ENCODE results near the gene DVL2. TPM values are rescaled to one million over a fixed set of nuclear protein-coding genes. Genes with fewer than 3 reads are reported as not detected.

DVL2 gene
- total RNA-seq, 4 donors from 2014 or later = 35.9 to 182 (median 69.2) TPM

DNA sequence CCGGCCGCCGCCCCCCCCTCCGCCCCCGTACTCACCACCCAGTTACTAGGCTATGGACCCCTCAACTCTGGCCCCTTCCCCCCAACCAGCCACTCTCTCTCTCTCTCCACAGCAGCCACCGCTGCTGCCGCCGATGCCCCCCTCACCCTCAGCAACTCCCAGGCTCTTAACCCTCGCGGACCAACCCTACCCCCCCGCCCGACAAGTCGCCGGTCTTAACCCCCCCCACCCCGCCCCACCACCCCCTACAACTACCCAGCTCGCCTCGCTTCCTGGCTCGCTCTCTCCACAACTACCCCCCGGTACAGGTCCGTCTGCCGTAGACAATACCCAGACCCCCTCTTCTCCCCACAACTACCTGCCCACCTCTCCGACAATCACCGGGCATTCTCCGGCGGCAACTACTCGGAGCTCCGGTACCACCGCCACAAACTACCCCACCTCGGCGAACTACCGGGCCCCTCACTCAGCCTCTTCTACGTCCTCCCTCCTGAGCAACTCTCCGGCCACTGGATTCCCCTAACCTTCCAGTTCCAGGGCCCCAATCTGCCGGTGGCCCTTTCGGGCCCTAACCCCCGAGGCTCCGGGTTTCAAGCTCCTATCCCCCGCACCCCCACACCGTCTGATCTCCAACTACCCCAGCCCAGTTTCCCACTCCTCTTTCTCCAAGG, 4.2 kb upstream of the DVL2 start:
- H3K27ac ChIP-seq = peak overlapping the region; percentile 96 to 98 (median 96)
- no peak for DNase-seq
- peaks cover 0 to 9% (median 4%) of the 10 kb centered on the region in 4 donors for H3K36me3 ChIP-seq
- intact Hi-C loops (cut with DNase I; ENCODE audit: low total_unique reads) (no loop called here), in situ Hi-C loops (cut with MboI; ENCODE audit: low pct_ligation_motif_present in 1 of 4, low pct_unique_long_range_greater_than_20kb in 1 of 4, low sequenced_read_pairs in 3 of 4) (loop anchor here in 1 of 4 donors (25.0 kb wide), 1 partner anchor 899 kb away; no protein-coding TSS in a partner anchor)
- H3K4me3 ChIP-seq = peak overlapping the region; percentile 81 to 90 (median 86)
- H3K27me3 ChIP-seq = no peaks in the 10 kb centered on the region
- TF ChIP-seq CTCF (IDR thresholded peaks at IDR 0.05) (no peak), POLR2AphosphoS5 (IDR thresholded peaks at IDR 0.05) (no peak), EP300 (IDR thresholded peaks at IDR 0.05; ENCODE audit: low read depth) (no peak)
- H3K4me1 ChIP-seq = peaks cover 30 to 57% (median 44%) of the 10 kb centered on the region in 4 donors
- WGBS, 2 donors (ENCODE audit: low coverage in 1 of 2) = 0 to 2% methylated on average over 1 to 37 of the region's 39 CpGs
- no peaks in the 10 kb centered on the region for H3K9me3 ChIP-seq

DNA sequence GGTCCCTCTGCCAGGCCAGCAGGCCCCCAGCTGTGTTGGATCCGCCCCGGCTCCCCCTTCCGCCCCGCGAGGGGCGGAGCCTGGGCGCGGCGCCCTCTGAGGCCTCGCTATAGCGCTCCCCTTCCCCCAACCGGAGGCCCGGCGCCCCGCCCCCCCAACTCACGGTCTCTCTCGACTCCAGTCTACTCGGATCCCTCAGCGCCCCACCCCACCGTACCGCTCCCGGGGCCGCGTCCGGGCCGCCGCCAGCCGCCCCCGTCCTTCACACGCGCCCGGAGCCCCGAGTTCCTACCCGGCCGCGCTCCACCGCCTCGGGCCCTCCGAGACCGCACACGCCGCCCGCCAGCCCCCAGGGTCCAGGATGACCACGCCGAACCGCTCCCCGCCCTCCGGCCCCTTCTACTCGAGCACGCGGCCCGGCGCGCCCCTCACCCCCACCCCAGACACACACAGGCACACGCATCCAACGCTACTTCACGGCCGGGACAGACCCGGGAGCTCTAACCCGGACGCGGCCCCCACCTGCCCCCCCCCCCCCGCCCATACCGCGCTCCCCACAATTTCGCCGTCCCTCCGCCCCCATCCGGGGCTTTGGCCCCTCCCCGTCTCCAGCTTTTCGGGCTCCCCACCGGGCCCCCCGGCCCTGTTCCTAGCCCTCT, 3.6 kb upstream of the DVL2 start:
- WGBS, 2 donors (ENCODE audit: low coverage in 1 of 2) = 1% methylated on average over 49 of the region's 73 CpGs; no CpG with 5 or more reads in 1 of the 2 donors
- TF ChIP-seq POLR2A (IDR thresholded peaks at IDR 0.05) (peak; percentile 47), POLR2AphosphoS5 (IDR thresholded peaks at IDR 0.05) (peak in 1 of 3 donors; percentile 11), CTCF (IDR thresholded peaks at IDR 0.05) (no peak)
- intact Hi-C loops (cut with DNase I; ENCODE audit: low total_unique reads) = no loop called here
- Histone ChIP-seq H3K4me3 (peak overlapping the region; percentile 81 to 90 (median 86)), H3K27ac (peak overlapping the region; percentile 96 to 98 (median 96)), H3K36me3 (peaks cover 0 to 9% (median 4%) of the 10 kb centered on the region in 4 donors), H3K4me1 (peaks cover 31 to 59% (median 46%) of the 10 kb centered on the region in 4 donors), H3K9me3 (no peaks in the 10 kb centered on the region), H3K27me3 (no peaks in the 10 kb centered on the region)
- in situ Hi-C loops (cut with MboI; ENCODE audit: low pct_ligation_motif_present in 1 of 4, low pct_unique_long_range_greater_than_20kb in 1 of 4, low sequenced_read_pairs in 3 of 4) = loop anchor here in 1 of 4 donors (25.0 kb wide), 1 partner anchor 899 kb away; no protein-coding TSS in a partner anchor
- peak; percentile 91 for DNase-seq

GRCh38 chr17:7237266-7237760, 3.0 kb upstream of the DVL2 start:
- no peak for TF ChIP-seq CTCF (IDR thresholded peaks at IDR 0.05)
- TF ChIP-seq POLR2A (IDR thresholded peaks at IDR 0.05) = no peak
- TF ChIP-seq POLR2AphosphoS5 (IDR thresholded peaks at IDR 0.05) = no peak
- TF ChIP-seq EP300 (IDR thresholded peaks at IDR 0.05; ENCODE audit: low read depth) = no peak
- H3K27ac ChIP-seq = peak overlapping the region; percentile 96 to 98 (median 96)
- 13 to 25% methylated on average over 2 to 6 of the region's 6 CpGs for WGBS, 2 donors (ENCODE audit: low coverage in 1 of 2)
- H3K36me3 ChIP-seq = peaks cover 0 to 9% (median 4%) of the 10 kb centered on the region in 4 donors
- peak overlapping the region; percentile 81 to 90 (median 86) for H3K4me3 ChIP-seq
- peaks cover 36 to 65% (median 51%) of the 10 kb centered on the region in 4 donors for H3K4me1 ChIP-seq
- H3K27me3 ChIP-seq = no peaks in the 10 kb centered on the region
- no peak for DNase-seq
- no peaks in the 10 kb centered on the region for H3K9me3 ChIP-seq
- intact Hi-C loops (cut with DNase I; ENCODE audit: low total_unique reads) = no loop called here
- in situ Hi-C loops (cut with MboI; ENCODE audit: low pct_ligation_motif_present in 1 of 4, low pct_unique_long_range_greater_than_20kb in 1 of 4, low sequenced_read_pairs in 3 of 4) = loop anchor here in 1 of 4 donors (25.0 kb wide), 1 partner anchor 900 kb away; no protein-coding TSS in a partner anchor

DNA sequence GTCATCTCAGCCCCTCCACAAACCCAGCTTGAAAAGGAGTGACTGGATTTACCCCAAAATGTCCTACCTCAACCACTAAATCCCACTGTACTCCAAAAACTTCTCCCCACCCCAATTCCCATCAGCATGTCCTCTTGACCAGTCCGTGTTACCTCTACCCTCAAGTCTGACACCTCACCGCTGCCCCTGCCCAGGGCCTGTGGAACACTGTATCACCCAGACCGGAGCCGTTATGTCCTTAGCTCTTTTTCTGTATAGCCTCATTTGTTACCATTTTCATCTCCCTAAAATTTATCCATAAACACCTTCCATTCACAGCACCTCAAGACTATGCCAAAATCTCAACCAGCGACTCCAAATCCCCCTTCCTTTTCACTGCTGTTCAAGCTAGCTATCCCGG, 2.5 kb upstream of the DVL2 start:
- WGBS, 2 donors (ENCODE audit: low coverage in 1 of 2) = 78 to 81% methylated on average over 4 to 6 of the region's 6 CpGs
- peaks cover 0 to 9% (median 4%) of the 10 kb centered on the region in 4 donors for H3K36me3 ChIP-seq
- H3K9me3 ChIP-seq = no peaks in the 10 kb centered on the region
- H3K27ac ChIP-seq = peak overlapping the region; percentile 96 to 98 (median 96)
- H3K4me1 ChIP-seq = peaks cover 42 to 69% (median 55%) of the 10 kb centered on the region in 4 donors
- H3K4me3 ChIP-seq = no peak overlapping the region
- no peak for DNase-seq
- intact Hi-C loops (cut with DNase I; ENCODE audit: low total_unique reads) (no loop called here), in situ Hi-C loops (cut with MboI; ENCODE audit: low pct_ligation_motif_present in 1 of 4, low pct_unique_long_range_greater_than_20kb in 1 of 4, low sequenced_read_pairs in 3 of 4) (loop anchor here in 1 of 4 donors (25.0 kb wide), 1 partner anchor 900 kb away; no protein-coding TSS in a partner anchor)
- no peaks in the 10 kb centered on the region for H3K27me3 ChIP-seq
- no peak for TF ChIP-seq POLR2AphosphoS5 (IDR thresholded peaks at IDR 0.05)
- TF ChIP-seq EP300 (IDR thresholded peaks at IDR 0.05; ENCODE audit: low read depth) = no peak
- no peak for TF ChIP-seq POLR2A (IDR thresholded peaks at IDR 0.05)
- TF ChIP-seq CTCF (IDR thresholded peaks at IDR 0.05) = no peak
